Ishikawa (cell line): ENCODE data around the gene THBS2.

Experiments
- CEBPB ChIP-seq: IDR thresholded peaks from 2 replicates; pipeline ENCODE4 v1.6.1; 2012
- CREB1 ChIP-seq: IDR thresholded peaks from 2 replicates; pipeline ENCODE4 v1.6.1; 2012; ENCODE audit warnings: low read depth
- EGR1 ChIP-seq: IDR thresholded peaks from 2 replicates; pipeline ENCODE4 v1.6.1; 2012
- EP300 ChIP-seq: IDR thresholded peaks from 2 replicates; pipeline ENCODE4 v1.6.1; 2012; ENCODE audit warnings: borderline replicate concordance
- FOXM1 ChIP-seq: IDR thresholded peaks from 2 replicates; pipeline ENCODE4 v1.6.1; 2012; ENCODE audit warnings: low read depth, borderline replicate concordance
- NFIC ChIP-seq: IDR thresholded peaks from 2 replicates; pipeline ENCODE4 v1.6.1; 2012
- RAD21 ChIP-seq: IDR thresholded peaks from 2 replicates; pipeline ENCODE4 v1.6.1; 2012; ENCODE audit warnings: low read depth
- REST ChIP-seq: IDR thresholded peaks from 2 replicates; pipeline ENCODE4 v1.6.1; 2012; ENCODE audit warnings: low read depth, mild to moderate bottlenecking
- TAF1 ChIP-seq: IDR thresholded peaks from 2 replicates; pipeline ENCODE4 v1.6.1; 2012; ENCODE audit warnings: low read depth, mild to moderate bottlenecking
- TCF12 ChIP-seq: IDR thresholded peaks from 2 replicates; pipeline ENCODE4 v1.6.1; 2012; ENCODE audit warnings: low read depth
- TEAD4 ChIP-seq: IDR thresholded peaks from 2 replicates; pipeline ENCODE4 v1.6.1; 2012
- USF1 ChIP-seq: IDR thresholded peaks from 2 replicates; pipeline ENCODE4 v1.6.1; 2012
- YY1 ChIP-seq: IDR thresholded peaks from 2 replicates; pipeline ENCODE4 v1.6.1; 2012; ENCODE audit warnings: low read depth
- ZBTB7A ChIP-seq: IDR thresholded peaks from 2 replicates; pipeline ENCODE4 v1.6.1; 2012; ENCODE audit warnings: low read depth
- TF ChIP-seq, protein P1 (sequence below): IDR thresholded peaks from 2 replicates; pipeline ENCODE4 v1.6.1; 2012

Gene THBS2

GRCh38 chr6:169238766-169239165, 14.9 kb downstream of the THBS2 start:
- TF ChIP-seq TAF1 (no peak), USF1 (no peak), ZBTB7A (no peak), NFIC (no peak), CREB1 (no peak)

DNA sequence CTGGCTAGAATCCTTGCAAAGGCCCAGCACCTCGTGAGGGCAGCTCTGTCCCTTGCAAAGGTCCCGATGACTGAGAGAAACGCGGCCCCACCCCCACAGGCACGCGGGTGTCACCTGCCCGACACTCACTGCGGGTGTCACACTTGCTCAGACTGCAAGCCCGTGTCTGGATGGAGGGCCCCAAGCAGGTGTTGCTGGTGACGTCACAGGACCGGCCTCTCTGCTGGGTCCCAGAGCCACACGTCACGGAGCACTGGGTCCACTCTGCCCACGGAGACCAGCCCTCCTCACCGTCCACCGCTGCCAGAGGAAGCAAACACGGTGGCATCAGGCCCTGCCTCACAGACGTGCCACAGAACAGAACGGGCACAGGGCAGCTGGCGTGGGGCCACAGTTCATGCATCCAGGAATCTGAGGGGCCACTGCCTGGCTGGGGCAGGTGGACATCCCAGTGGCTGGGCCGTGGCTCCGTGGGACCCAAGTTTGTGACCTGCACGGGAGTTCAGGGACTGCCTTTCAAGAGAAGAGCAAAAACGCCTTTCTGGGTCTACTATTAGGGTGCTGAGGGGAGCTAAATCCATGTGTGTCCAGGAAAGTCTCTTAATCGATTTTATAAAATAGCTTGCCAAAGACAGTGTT, 16.0 kb downstream of the THBS2 start:
- TF ChIP-seq TEAD4 = no peak

GRCh38 chr6:169236988-169237387, 16.7 kb downstream of the THBS2 start:
- no peak for TF ChIP-seq FOXM1
- TF ChIP-seq TAF1 = no peak
- no peak for TF ChIP-seq YY1
- no peak for TF ChIP-seq ZBTB7A
- no peak for TF ChIP-seq TEAD4
- no peak for TF ChIP-seq REST
- no peak for TF ChIP-seq CEBPB
- no peak for TF ChIP-seq CREB1
- no peak for TF ChIP-seq NFIC
- TF ChIP-seq EP300 = no peak
- no peak for TF ChIP-seq EGR1
- TF ChIP-seq USF1 = no peak
- TF ChIP-seq TCF12 = no peak
- no peak for TF ChIP-seq RAD21
- TF ChIP-seq, protein P1, sequence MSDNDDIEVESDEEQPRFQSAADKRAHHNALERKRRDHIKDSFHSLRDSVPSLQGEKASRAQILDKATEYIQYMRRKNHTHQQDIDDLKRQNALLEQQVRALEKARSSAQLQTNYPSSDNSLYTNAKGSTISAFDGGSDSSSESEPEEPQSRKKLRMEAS = no peak

DNA sequence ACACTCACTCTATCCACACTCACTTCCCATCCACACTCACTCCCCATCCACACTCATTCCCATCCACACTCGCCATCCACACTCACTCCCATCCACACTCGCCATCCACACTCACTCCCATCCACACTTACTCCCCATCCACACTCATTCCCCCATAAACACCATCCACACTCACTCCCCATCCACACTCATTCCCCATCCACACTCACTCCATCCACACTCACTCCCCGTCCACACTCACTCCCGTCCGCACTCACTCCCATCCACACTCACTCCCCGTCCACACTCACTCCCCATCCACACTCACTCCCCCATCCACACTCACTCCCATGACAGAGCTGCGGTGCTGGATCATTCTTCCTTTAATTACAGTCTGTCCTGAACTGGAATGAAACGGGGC, 17.1 kb downstream of the THBS2 start:
- TF ChIP-seq TCF12 (no peak), USF1 (no peak), REST (no peak)

DNA sequence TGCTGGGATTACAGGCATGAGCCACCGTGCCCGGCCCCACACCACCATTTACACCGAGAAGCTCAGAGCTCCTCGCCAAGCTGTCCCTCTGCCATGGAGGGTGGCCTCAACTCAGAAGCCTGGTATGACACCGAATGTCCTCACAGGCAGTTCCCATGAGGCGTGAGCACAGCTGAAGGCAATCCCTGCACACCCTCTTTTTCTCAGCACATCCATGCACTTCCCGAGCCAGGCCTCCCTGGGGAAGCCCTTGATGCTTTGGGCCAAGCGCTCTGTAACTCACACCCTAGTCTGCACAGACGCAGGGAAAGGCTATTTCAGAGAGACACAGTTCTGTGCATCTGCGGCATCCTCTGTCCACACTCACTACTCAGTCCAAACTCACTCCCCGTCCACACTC, 18.4 kb downstream of the THBS2 start:
- no peak for TF ChIP-seq YY1
- TF ChIP-seq CREB1 = no peak
- no peak for TF ChIP-seq TCF12
- TF ChIP-seq TAF1 = no peak
- TF ChIP-seq, protein P1 = no peak
- TF ChIP-seq FOXM1 = no peak
- TF ChIP-seq EGR1 = no peak
- TF ChIP-seq REST = no peak
- TF ChIP-seq CEBPB = no peak
- TF ChIP-seq TEAD4 = no peak
- no peak for TF ChIP-seq EP300
- no peak for TF ChIP-seq USF1
